ENCODE results near the gene NUP214.
"Not testable (repeated sequence)": the region's sequence is repeated elsewhere in the genome, so short reads cannot be mapped to it uniquely, and the experiment has no call there.

Gene NUP214

DNA sequence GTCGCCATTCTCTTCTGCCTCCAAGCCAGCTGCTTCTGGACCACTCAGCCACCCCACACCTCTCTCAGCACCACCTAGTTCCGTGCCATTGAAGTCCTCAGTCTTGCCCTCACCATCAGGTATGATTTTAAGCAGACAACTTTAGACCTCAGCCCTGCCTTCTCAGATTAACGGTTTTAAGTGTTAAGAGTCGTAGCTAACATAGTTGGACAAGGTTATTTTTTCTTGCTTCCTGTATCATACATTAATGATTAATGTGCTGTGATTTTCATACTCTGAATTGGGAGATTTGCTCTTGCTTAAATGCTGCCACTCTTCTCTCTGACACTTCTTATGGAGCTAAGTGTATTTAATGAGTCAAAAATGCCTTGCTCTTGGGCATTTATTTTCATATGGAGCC, 20.8 kb downstream of the NUP214 start:
- Mint-ChIP-seq H3K4me3 (no peak overlapping the region), H3K4me1 (no peaks in the 10 kb centered on the region), H3K27me3 (no peaks in the 10 kb centered on the region), H3K27ac (no peak overlapping the region), H3K9me3 (no peaks in the 10 kb centered on the region), H3K36me3 (peaks cover 41% of the 10 kb centered on the region)
- ATAC-seq (ENCODE audit: low read depth) (no peak), DNase-seq (ENCODE audit: low spot score in 2 of 2) (no peak)

DNA sequence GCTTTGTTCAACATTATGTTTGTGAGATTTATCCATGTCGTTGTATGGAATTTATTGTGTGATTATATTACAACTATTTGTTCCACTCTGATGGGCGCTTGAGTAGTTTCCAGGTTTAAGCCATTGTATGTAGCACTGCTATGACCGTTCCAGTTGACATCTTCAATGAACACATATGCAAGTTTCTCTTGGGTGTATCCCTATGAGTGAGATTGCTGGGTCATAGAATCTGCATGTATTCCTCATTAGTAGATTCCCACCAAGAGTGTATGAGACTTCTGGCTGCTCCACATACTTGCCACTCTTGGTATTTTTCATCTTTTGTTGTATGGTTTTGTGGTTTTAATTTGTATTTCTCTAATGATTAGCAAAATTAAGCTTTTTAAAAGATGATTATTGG, 22.9 kb downstream of the NUP214 start:
- no peak for DNase-seq (ENCODE audit: low spot score in 2 of 2)
- ATAC-seq (ENCODE audit: low read depth) = no peak
- no peak overlapping the region for H3K4me3 Mint-ChIP-seq
- no peak overlapping the region for H3K27ac Mint-ChIP-seq
- no peaks in the 10 kb centered on the region for H3K27me3 Mint-ChIP-seq
- H3K9me3 Mint-ChIP-seq = no peaks in the 10 kb centered on the region
- peaks cover 44% of the 10 kb centered on the region for H3K36me3 Mint-ChIP-seq
- no peaks in the 10 kb centered on the region for H3K4me1 Mint-ChIP-seq

DNA sequence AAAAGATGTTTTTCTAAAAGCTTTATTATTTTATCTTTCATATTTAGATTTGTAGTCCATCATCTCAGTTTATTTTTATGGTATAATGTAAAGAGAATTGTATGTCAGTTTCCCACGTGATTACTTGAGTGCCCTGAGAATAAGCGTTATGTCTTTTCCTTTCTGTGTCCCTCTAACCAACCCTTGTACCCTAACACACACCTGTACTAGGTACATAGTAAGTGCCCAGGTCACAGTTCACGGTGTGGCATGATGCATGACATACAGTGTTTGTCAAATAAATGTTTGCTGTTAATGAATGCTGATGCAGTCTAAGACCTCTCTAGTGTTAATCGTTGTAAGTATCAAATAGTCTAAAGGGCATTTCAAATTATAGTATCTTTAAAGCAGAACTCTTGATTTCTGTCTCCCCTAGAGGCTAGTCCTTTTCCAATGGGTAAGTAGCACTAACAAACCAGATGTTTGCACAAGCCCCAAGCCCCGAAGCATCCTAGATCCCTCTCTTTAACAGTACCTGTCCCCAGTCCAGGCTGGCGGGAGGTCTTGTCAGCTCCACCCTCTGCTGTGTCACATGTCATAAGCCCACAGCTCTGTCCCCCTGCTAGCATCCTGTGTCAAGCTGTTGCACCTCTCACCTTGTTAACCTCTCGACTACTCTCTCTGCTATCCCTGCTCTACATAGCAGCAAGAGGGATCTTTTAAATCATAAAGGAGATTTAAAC, 23.7 kb downstream of the NUP214 start:
- ATAC-seq (ENCODE audit: low read depth) (no peak), DNase-seq (ENCODE audit: low spot score in 2 of 2) (no peak)
- Mint-ChIP-seq H3K9me3 (no peaks in the 10 kb centered on the region), H3K36me3 (peaks cover 45% of the 10 kb centered on the region), H3K27ac (no peak overlapping the region), H3K4me1 (no peaks in the 10 kb centered on the region), H3K4me3 (no peak overlapping the region), H3K27me3 (no peaks in the 10 kb centered on the region)

DNA sequence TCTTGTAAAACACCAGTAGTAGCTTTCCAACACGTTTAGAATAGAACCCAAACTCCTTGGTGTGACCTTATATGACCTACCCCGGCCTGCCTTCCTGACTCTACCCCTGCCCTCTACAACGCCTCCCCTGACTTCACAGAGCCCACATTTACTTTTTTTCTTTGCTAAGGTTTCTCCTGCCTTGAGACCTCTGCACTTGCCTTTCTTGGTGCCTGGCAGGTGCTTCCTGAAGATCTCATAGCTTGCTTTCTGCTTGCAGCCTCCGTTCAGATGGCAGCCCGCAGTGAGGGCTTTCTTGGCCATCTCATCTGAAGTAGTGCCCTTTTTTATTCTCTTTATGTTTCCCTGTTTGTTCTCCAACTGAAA, 24.3 kb downstream of the NUP214 start:
- Mint-ChIP-seq H3K4me1 (no peaks in the 10 kb centered on the region), H3K27me3 (no peaks in the 10 kb centered on the region), H3K9me3 (no peaks in the 10 kb centered on the region), H3K4me3 (no peak overlapping the region), H3K27ac (no peak overlapping the region), H3K36me3 (peaks cover 45% of the 10 kb centered on the region)
- DNase-seq (ENCODE audit: low spot score in 2 of 2) (no peak), ATAC-seq (ENCODE audit: low read depth) (no peak)

DNA sequence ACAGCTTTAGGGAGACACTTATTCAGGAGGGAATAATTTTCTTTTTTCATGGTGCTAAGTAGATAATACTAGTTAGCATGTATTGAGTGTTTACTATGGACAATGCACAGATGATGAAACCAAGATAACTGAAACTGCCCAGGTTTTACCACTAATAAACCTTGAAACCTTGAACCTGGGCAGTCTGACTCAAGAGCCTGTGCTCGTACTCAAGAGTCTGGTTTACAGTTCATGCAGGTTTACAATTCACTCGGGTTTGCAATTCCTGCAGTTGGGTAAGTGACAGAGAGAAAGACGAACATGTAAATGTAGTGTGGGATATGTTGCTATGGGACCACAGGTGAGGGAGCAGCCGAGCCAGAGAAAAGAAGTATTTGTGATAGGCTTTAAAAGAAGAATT, 28.2 kb downstream of the NUP214 start:
- Mint-ChIP-seq H3K9me3 (no peaks in the 10 kb centered on the region), H3K27ac (peak overlapping the region; percentile 42), H3K27me3 (no peaks in the 10 kb centered on the region), H3K4me3 (no peak overlapping the region), H3K36me3 (peaks cover 39% of the 10 kb centered on the region), H3K4me1 (peaks cover 4% of the 10 kb centered on the region)
- DNase-seq (ENCODE audit: low spot score in 2 of 2) = no peak
- ATAC-seq (ENCODE audit: low read depth) = no peak

DNA sequence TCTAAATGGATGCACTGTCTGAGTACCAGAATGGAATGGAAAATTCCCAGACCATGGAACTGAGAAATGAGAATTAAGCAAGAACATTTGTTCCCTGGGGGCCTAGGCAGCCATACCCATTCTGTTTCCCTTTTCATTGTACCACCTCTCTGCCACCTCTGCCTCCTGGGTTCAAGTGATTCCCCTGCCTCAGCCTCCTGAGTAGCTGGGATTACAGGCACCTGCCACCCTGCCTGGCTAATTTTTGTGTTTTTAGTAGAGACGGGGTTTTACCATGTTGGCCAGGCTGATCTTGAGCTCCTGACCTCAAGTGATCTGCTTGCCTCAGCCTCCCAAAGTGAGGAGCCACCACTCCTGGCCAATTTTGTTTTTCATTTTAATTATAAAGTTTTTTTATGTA, 33.3 kb downstream of the NUP214 start:
- not testable (repeated sequence) for H3K9me3 Mint-ChIP-seq; H3K4me1 Mint-ChIP-seq; DNase-seq (ENCODE audit: low spot score in 2 of 2); ATAC-seq (ENCODE audit: low read depth); H3K4me3 Mint-ChIP-seq; H3K27me3 Mint-ChIP-seq; H3K27ac Mint-ChIP-seq
- H3K36me3 Mint-ChIP-seq = peaks cover 32% of the 10 kb centered on the region

DNA sequence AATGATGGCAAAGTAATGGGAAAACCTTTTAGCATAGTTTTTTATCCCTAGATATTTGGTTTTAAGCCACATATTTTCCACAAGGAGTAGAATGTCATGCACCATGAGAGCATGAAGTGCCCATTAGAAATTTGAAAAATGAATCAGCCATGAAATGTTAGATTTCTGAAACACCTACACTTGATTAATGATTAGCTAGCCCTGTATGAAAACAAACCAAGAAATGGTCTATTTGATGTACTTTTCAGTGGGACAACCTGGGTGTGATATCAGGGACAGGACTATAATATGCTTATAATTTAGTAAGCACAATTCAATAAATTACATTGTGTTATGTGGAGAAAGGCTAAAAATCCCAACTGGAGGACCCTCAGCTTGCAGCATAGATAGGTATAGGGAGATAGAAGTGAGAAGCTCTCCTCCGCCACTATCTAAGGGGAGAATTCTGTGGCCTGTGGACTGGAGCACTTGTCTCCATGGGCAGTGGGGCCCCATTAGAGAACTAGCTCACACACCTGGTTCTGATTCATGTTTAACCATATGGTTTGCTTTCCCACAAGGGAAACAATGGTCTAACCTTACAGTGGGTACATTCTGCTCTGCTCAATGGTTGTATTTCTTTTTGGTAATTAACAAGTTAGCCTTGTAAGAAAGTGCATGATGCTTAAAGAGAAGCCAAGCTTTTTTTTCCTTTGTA, 35.2 kb downstream of the NUP214 start:
- DNase-seq (ENCODE audit: low spot score in 2 of 2) = no peak
- Mint-ChIP-seq H3K4me3 (no peak overlapping the region), H3K4me1 (peaks cover 2% of the 10 kb centered on the region), H3K9me3 (no peaks in the 10 kb centered on the region), H3K27me3 (no peaks in the 10 kb centered on the region), H3K27ac (no peak overlapping the region), H3K36me3 (peaks cover 23% of the 10 kb centered on the region)
- no peak for ATAC-seq (ENCODE audit: low read depth)

DNA sequence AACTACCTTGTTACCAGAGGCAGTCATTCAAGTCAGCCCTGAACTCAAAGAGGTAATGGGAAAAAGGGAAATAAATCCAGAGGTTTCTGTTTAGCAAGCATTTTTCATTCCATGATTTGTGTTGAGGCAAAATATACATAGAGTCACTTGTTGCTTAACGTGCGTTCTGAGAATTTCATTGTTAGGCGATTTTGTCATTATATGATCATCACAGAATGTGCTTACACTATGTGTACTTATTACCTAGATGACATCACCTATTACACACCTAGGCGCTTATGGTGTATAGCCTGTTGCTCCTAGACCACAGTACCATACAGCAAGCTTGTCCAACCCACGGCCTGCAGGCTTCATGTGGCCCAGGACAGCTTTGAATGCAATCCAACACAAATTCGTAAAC, 36.2 kb downstream of the NUP214 start:
- Mint-ChIP-seq H3K4me1 (no peaks in the 10 kb centered on the region), H3K4me3 (no peak overlapping the region), H3K27ac (no peak overlapping the region), H3K36me3 (peaks cover 24% of the 10 kb centered on the region), H3K9me3 (no peaks in the 10 kb centered on the region), H3K27me3 (no peaks in the 10 kb centered on the region)
- ATAC-seq (ENCODE audit: low read depth) (no peak), DNase-seq (ENCODE audit: low spot score in 2 of 2) (no peak)

DNA sequence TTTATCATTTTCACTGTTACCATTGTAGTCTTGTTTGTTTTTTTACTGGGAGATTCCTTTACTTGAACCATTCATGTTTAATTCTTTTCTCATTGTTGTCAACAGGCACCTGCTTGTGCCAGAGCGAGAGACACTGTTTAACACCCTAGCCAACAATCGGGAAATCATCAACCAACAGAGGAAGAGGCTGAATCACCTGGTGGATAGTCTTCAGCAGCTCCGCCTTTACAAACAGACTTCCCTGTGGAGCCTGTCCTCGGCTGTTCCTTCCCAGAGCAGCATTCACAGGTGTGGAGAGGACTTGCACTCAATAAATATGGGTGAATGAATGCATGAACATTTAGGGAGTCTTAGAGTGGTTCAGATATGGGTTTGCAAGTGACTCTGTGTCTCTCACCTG, 37.5 kb downstream of the NUP214 start:
- no peaks in the 10 kb centered on the region for H3K4me1 Mint-ChIP-seq
- ATAC-seq (ENCODE audit: low read depth) (no peak), DNase-seq (ENCODE audit: low spot score in 2 of 2) (no peak)
- H3K27me3 Mint-ChIP-seq = no peaks in the 10 kb centered on the region
- H3K27ac Mint-ChIP-seq = no peak overlapping the region
- H3K36me3 Mint-ChIP-seq = peaks cover 23% of the 10 kb centered on the region
- H3K9me3 Mint-ChIP-seq = no peaks in the 10 kb centered on the region
- H3K4me3 Mint-ChIP-seq = no peak overlapping the region

DNA sequence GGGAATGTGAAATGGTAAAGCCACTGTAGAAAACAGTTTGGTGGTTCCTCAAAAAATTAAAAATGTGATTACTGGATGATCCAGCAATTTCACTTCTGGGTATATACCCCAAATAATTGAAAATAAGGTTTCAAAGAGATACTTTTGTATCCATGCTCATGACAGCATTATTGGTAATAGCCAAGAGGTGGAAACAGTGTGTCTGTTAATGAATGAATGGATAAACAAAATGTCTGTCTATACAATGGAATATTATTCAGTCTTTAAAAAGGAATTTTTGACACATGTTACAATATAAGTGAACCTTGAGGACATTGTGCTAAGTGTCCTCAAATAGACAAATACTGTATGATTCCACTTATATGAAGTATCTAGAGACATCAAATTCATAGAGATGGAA, 40.1 kb downstream of the NUP214 start:
- Mint-ChIP-seq H3K27me3 (no peaks in the 10 kb centered on the region), H3K4me1 (no peaks in the 10 kb centered on the region), H3K36me3 (peaks cover 25% of the 10 kb centered on the region), H3K4me3 (no peak overlapping the region), H3K27ac (no peak overlapping the region), H3K9me3 (no peaks in the 10 kb centered on the region)
- DNase-seq (ENCODE audit: low spot score in 2 of 2) (no peak), ATAC-seq (ENCODE audit: low read depth) (no peak)

DNA sequence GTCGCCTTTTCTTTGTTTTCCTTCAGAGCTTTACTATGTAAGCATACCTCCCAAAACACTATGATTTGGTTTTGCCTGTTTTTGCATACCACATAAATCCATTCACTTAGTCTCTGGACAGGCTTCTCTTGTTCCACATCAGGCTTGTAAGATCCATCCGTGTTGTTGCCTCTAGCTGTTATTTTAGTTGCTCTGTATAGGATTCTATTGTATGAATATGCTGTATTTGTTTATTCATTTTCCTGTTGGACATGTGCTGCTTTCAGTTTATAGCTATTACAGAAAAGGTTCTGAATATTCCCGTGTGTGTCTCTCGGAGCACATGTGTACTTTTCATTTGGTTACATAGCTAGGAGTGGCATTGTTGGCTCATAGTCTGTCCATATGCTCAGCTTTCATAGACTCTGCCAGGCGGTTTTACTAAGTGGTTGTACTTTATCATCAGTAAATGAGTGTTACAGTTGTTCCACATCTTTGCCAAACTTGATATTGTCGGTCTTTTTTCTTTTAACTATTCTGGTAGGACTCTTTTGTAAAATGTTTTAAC, 41.8 kb downstream of the NUP214 start:
- Mint-ChIP-seq H3K4me3 (no peak overlapping the region), H3K27ac (no peak overlapping the region), H3K36me3 (peaks cover 32% of the 10 kb centered on the region), H3K9me3 (no peaks in the 10 kb centered on the region), H3K4me1 (peaks cover 1% of the 10 kb centered on the region), H3K27me3 (no peaks in the 10 kb centered on the region)
- ATAC-seq (ENCODE audit: low read depth) = no peak
- no peak for DNase-seq (ENCODE audit: low spot score in 2 of 2)

DNA sequence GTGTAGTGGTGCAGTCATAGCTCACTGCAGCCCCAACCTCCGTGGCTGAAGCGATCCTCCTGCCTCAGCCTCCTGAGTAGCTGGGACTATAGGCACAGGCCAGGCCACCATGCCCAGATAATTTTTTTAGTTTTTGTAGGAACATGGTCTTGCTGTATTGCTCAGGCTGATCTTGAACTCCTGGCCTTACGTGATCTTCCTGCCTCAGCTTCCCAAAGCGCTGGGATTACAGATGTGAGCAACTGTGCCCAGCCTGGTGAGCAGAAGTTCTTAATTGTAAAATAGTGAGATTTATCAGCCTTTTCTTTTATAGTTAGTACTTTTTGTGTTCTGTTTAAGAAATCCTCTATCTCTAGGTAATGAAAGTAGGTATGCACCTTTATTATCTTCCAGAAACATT, 42.5 kb downstream of the NUP214 start:
- ATAC-seq (ENCODE audit: low read depth) = no peak
- Mint-ChIP-seq H3K4me1 (peaks cover 3% of the 10 kb centered on the region), H3K4me3 (no peak overlapping the region), H3K27me3 (no peaks in the 10 kb centered on the region), H3K27ac (no peak overlapping the region), H3K9me3 (no peaks in the 10 kb centered on the region), H3K36me3 (peaks cover 32% of the 10 kb centered on the region)
- no peak for DNase-seq (ENCODE audit: low spot score in 2 of 2)

DNA sequence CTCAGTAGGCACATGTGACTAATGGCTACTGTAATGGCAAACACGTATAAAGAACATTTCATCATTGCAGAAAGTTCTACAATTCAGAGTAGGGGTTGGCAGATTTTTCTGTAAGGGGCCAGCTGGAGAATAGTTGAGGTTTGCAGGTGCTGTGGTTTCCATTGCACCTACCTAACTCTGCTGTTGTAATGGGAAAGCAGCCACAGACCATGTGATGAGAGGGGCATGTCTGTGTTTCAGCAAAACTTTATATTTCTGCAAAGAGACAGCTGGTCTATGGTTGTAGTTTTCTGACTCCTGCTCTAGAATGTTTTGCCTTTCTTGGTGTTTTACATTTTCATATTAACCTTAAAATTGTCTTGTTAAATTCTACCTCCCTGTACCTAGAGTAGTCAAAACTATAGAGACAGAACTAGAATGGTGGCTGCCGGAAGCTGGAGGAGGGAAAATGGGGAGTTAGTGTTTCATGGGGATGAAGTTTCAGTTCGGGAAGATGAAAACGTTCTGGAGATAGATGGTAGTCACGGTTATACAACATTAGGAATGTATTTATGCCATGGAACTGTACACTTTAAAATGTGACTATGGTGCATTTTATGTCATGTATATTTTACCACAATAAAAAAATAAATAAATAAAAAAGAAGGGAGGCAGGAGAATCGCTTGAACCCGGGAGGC, 44.3 kb downstream of the NUP214 start:
- no peaks in the 10 kb centered on the region for H3K9me3 Mint-ChIP-seq
- no peak for DNase-seq (ENCODE audit: low spot score in 2 of 2)
- H3K27ac Mint-ChIP-seq = no peak overlapping the region
- H3K4me3 Mint-ChIP-seq = no peak overlapping the region
- H3K36me3 Mint-ChIP-seq = peaks cover 26% of the 10 kb centered on the region
- peaks cover 3% of the 10 kb centered on the region for H3K4me1 Mint-ChIP-seq
- no peaks in the 10 kb centered on the region for H3K27me3 Mint-ChIP-seq
- ATAC-seq (ENCODE audit: low read depth) = no peak

DNA sequence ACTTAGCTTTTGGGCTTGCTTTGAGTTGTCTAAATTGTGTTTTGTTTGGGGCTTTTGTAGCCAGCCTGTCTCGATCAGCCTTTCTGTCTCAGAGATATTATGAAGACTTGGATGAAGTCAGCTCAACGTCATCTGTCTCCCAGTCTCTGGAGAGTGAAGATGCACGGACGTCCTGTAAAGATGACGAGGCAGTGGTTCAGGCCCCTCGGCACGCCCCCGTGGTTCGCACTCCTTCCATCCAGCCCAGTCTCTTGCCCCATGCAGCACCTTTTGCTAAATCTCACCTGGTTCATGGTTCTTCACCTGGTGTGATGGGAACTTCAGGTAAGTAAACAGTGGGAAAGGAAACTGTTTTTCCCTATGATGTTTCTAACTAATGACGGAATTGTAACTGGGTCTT, 48.6 kb downstream of the NUP214 start:
- no peak for DNase-seq (ENCODE audit: low spot score in 2 of 2)
- Mint-ChIP-seq H3K9me3 (no peaks in the 10 kb centered on the region), H3K4me3 (no peak overlapping the region), H3K27me3 (no peaks in the 10 kb centered on the region), H3K36me3 (peaks cover 34% of the 10 kb centered on the region), H3K4me1 (peaks cover 15% of the 10 kb centered on the region), H3K27ac (no peak overlapping the region)
- no peak for ATAC-seq (ENCODE audit: low read depth)
